BE2C (cell line): ENCODE results near the gene MBL2.

ENCODE experiments used
- DNase-seq: peaks from one replicate; pipeline ENCODE4 v3.0.0-alpha.2; 2020
- H3K27me3 ChIP-seq: fragments of 250-450 bp; sonication (Bioruptor Pico); 2 replicates; pipeline ENCODE4 v1.5.1; 2020; ENCODE audit warnings: mild to moderate bottlenecking
- H3K36me3 ChIP-seq: fragments of 250-450 bp; sonication (Bioruptor Pico); 2 replicates; pipeline ENCODE4 v1.5.1; 2020; ENCODE audit warnings: mild to moderate bottlenecking
- H3K4me1 ChIP-seq: fragments of 250-450 bp; sonication (Bioruptor Pico); 2 replicates; pipeline ENCODE4 v1.5.1; 2020
- H3K4me3 ChIP-seq: 2 replicates; pipeline ENCODE4 v1.5.1; 2011; ENCODE audit warnings: low read depth, low read length
- H3K9me3 ChIP-seq: fragments of 250-450 bp; sonication (Bioruptor Pico); 2 replicates; pipeline ENCODE4 v1.5.1; 2020
- CTCF ChIP-seq: IDR thresholded peaks from 2 replicates; pipeline ENCODE4 v1.5.1; 2012; ENCODE audit warnings: mild to moderate bottlenecking, low read depth, low read length

Gene MBL2

GRCh38 chr10:52740913-52741675 lies 31.5 kb downstream of the MBL2 start:
- Histone ChIP-seq H3K4me1 (no peaks in the 10 kb centered on the region), H3K9me3 (no peaks in the 10 kb centered on the region), H3K27me3 (no peaks in the 10 kb centered on the region), H3K36me3 (no peaks in the 10 kb centered on the region), H3K4me3 (no peak overlapping the region)
- peak; percentile 57 for DNase-seq
- TF ChIP-seq CTCF: peak; percentile 83

GRCh38 chr10:52740155-52740549 lies 32.4 kb downstream of the MBL2 start:
- Histone ChIP-seq H3K9me3 (no peaks in the 10 kb centered on the region), H3K4me3 (no peak overlapping the region), H3K4me1 (no peaks in the 10 kb centered on the region), H3K36me3 (no peaks in the 10 kb centered on the region), H3K27me3 (no peaks in the 10 kb centered on the region)
- TF ChIP-seq CTCF: no peak
- DNase-seq: no peak

- Histone ChIP-seq H3K36me3 (no peaks in the 10 kb centered on the region), H3K4me1 (no peaks in the 10 kb centered on the region), H3K9me3 (no peaks in the 10 kb centered on the region), H3K4me3 (no peak overlapping the region), H3K27me3 (no peaks in the 10 kb centered on the region)
- no peak for TF ChIP-seq CTCF
- no peak for DNase-seq
Observed at GRCh38 chr10:52739380-52740154, 33.0 kb downstream of the MBL2 start.

GRCh38 chr10:52738951-52739350 lies 33.6 kb downstream of the MBL2 start:
- TF ChIP-seq CTCF: no peak
- Histone ChIP-seq H3K27me3 (no peaks in the 10 kb centered on the region), H3K36me3 (no peaks in the 10 kb centered on the region), H3K4me1 (no peaks in the 10 kb centered on the region), H3K9me3 (no peaks in the 10 kb centered on the region), H3K4me3 (no peak overlapping the region)
- no peak for DNase-seq

- peak overlapping the region; percentile 15; the same call in 1 of the 2 replicates for H3K4me3 ChIP-seq
- peak; percentile 52 for TF ChIP-seq CTCF
- no peaks in the 10 kb centered on the region for H3K36me3 ChIP-seq
- no peaks in the 10 kb centered on the region for H3K9me3 ChIP-seq
- no peaks in the 10 kb centered on the region for H3K27me3 ChIP-seq
- DNase-seq: no peak
- H3K4me1 ChIP-seq: no peaks in the 10 kb centered on the region
Observed at GRCh38 chr10:52729271-52730104, 43.1 kb downstream of the MBL2 start.
